Activated CD8-positive, alpha-beta memory T cell treated with anti-CD3 and anti-CD28 coated beads, Interleukin-2, amount 50 U/mL, for 1 hour (primary cell): ENCODE measurements around the gene ACO1.

Source experiments
- DNase-seq: peaks from one replicate; pipeline ENCODE4 v3.0.0-alpha.2; 2020; ENCODE audit errors: extremely low read depth

ACO1 gene

DNA sequence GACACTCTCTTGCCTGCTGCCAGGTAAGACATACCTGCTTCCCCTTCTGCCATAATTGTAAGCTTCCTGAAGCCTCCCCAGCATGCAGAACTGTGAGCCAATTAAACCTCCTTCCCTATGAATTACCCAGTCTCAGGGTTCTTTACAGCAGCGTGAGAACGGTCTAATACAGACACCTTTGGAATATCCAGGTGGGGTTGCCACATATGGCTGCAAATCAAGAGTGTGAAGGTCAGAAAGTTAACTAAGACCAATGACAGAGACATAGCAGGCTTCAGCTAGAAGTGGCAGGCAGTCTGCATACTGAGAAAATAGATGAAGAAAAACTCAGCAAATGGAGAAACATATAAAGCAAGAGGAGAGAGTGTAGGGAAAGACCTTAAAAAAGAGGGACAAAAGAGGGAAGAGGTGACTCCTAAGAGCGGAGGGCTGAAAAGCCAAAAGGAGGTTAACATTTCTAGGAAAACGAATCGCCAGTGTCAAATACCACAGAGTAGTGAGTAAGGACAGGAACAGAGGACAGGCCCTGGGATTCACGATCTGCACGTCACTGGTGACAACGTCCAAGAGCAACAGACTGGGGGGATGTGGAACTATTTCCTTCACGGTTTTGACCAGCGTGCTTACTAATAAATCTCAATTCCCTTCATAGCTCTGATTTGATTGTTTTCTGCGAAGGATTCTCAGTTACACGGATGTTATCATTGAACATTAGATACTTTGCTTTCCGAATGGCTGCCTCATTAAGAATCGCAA, 1.7 kb upstream of the ACO1 start:
- no peak for DNase-seq

DNA sequence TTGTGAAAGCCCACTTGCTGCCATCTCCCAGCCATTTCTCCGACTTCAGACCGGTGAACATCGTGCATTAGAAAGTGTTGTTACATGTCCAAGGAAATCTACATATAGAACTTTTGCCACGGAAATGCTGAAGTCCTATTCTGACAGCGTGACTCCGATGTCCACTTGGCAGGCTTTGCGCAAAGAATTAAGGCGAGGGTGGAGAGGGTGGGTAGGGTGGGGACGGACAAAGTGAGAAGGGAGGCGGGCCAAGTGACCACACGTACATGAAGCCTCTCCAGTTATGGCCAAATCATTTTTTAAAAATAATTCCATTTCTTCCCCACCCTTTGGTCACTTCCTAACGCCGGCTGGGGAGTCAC, 460 bp upstream of the ACO1 start:
- DNase-seq = no peak

DNA sequence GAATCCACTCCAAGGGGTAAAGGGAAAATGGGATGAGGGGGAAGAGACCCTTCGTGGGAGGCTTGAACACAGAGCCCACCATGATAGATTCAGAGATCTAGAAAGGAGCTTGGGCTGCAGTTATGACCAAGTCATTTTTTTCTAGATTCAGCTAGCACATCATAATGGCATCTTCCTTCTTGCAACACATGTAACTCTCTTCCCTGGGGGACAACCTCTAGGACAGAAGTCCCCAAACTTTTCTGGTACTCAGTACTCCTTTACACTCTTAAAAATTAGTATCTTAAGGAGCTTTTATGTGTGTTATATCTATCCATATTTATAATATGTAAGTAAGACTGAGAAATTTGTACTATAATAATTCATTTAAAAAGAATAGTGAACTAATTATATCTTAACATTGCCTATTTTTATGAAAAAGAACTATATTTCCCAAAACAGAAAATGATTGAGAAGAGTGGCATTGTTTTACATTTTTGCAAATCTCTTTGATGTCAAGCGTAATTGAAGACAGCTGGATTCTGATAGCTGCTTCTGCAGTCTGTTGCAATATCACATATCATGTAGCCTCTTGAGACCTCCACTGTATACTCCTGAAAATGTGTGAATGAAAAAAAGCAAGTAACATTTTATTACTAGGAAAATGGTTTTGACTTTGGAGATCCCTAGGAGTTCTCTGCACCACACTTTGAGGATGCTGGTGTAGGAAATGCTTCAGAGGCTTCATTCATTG, 875 bp downstream of the ACO1 start:
- DNase-seq = no peak

DNA sequence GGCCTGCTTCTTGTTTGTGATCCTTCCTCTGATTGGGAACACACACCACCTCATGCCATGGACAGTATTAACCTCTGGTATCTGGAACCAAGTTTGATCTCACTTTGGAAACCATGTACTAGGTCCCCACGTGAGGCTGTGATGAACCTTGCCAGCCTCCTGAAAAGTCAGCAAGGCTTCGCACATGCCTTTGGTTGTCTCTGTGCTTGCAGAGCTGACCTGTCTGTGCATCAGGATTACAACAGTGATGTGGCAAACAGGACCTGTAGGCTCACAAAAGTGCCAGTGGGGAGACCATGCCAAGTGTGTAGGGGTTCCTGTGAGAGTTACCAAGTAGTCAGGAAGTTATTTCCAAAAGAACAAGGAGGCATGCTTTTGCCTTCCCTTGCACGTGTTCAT, 1.4 kb downstream of the ACO1 start:
- no peak for DNase-seq

DNA sequence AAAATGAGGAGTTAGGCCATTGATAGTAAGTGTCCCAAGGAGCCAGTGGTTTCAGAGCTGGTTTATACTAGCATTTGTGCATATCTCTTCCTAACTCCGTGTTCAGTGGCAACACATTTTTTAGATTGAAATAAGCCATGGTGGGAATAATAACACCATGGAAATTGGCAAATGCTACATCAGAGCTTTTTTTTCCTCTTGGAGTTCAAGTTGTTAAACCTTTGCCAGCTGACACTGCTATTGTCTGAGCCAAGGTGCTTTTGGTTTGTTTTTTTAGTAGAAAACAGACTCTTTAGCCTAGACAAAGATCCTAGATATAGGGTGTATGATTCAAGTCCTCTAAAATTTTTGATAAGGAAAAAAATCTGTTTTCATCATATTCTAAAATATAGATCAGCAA, 2.8 kb downstream of the ACO1 start:
- no peak for DNase-seq

DNA sequence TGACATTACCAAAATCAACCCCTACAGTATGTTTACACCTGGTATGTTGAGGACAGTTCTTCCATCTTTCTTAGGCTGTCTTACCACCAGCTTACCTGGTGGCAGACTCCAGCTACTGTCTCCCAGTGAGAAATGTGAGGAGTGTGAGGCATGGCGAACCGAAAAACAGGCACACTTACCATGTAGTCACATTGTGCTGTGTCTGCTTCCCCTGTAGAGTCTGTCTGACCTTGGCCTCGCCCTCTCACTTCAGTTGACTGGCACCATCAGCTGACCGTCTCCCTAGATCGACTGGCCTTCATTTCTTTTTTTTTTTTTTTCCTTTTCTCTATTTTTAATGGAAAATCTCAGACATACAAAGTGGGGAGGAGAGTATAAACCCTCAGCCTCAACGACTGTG, 4.9 kb downstream of the ACO1 start:
- no peak for DNase-seq

DNA sequence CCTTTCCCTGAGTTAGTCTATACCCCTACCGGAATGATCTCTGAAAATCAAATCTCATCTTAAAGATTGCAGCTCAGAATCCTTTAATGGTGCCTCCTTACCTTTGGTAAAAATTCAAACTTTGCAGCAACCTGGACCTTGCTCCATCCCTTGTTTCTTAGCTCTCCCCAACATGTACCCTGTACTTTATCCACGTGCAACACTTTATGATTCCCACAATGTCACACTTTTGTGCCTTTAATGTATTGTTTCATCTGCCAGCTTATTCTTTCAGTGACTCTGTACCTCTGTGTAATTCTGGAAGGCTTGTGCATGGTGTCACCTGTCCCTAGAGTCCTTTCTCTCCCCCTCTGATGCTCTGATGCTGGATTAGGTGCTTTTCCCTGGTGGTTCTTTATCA, 9.5 kb downstream of the ACO1 start:
- DNase-seq = no peak

DNA sequence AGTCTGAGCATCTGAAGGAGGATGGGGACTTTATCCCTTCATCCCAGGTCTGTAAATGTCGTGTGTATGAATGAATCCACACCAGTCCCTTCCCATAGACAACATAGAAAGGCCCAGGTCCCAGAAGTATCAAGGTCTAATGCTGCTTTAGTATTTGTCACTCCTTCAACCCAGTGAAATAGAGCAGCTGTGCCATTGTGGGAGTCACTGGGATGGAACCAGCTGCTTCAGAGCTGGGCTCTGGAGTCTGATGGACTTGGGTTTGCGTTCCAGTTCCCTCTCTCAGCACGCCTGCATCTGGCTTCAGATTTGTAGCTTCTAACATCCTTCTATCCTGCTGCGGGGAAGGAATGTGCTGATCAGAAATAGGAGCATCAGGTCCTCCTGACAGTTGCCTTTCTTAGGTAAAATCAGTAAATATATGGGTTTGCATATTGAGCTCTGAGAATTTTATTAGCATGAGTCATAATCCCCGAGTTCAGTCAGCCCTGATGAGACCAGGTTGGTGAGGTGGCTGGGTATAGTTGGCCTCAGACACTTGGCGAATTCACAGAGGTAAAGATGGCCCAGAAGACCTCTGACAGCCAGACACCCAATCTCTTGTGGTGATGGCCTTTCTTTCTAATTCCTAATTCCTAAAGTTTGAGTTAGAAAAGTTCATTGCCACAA, 10.1 kb downstream of the ACO1 start:
- DNase-seq = no peak

DNA sequence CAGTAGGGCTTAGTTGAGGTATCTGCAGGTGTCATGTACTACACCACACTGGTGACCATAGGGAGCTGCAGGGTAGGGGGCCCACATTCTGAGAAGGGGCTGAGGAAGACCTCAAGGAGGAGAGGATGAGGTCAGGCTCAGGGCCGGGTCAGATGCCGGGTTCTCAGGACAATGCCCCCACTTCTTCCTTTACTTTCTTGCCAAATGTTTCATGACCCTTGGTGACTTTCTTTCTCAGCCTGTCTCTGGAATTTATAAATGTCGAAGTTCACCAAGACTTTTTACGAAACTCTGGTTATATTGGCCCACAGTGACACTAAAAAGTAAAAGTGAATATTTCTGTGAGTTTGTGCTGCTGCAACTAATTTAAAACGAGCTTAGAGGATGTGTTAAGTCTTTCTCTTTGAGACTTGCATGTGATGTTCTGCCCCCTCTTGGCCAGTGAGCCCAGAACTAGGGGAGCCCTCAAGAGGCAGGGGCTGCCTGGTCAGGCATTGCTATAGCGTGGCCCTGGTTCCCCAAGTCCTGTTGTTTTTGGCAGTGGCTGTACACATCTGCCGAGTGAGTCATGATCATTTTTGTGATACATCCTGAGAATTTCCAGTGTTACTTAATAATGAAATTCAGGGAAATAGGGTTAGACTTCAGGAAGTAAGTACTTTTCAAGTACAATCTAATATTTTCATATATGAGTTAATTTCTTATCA, 11.2 kb downstream of the ACO1 start:
- no peak for DNase-seq

DNA sequence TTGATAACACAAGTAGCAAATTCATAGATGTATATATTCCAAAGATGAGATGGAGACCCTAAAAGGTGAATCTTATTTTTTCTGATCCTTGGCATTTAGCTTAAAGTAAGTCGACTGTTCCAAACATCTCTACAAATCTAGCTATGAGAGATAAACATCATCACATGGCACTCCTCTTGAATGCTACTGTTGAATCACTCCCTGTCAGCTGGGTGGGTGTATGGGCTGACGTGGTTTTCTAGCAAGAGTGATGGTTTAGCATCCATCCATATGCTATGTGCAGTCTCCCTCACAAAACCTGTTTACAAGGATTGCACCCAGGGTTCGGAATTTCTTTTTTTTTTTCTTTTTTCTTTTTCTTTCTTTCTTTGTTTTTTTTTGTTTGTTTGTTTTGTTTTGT, 13.8 kb downstream of the ACO1 start:
- DNase-seq = no peak

DNA sequence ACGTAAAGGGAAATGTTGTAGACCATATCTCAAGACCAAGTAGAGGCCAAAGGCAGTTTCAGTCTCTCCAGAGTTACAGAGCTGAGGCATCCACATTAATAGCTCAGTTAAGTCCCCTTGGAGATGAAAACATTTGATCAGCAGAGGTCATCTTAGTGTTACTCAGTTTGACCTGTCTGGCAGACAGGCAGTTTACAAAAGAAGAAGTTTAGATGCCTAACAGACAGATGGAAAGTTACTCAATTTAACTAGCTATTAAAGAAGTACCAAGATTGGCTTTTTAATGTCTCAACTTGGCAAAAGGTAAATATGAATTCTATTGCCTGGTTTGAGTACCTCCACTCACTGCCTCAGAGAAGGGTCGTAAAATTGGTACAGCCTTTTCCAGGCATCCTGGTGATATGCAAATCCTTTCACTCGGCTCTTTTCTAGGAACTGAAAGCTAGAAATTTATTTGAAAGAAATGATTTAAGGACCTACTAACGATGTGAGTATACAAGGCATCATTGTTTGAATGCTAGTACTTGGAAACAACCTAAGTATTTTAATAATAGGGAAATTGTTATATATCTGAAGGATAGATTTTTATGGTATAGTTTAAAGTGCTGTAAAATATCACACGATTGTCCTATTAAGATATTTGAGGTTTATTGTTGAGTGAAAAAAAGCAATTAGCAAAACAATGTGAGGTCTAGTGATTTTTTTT, 14.8 kb downstream of the ACO1 start:
- DNase-seq = no peak

DNA sequence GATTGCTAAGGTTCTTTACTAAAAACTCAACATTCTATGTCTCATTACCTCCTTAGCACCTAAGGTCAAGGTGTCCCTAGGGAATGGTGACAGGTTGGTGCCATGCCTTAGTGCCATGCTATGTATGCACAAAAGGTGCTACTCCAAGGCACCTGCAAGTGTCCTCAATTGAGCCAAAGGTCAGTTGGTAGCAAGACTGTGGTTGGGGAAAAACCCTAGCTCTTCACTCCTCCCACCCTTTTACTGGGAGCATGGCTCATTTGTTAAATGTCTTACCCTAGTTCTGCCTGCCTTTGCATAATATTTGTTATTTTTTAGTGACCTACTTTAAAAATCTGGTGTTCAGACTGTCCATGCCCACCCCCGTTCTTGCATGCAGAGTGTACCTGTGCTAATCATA, 17.0 kb downstream of the ACO1 start:
- no peak for DNase-seq

DNA sequence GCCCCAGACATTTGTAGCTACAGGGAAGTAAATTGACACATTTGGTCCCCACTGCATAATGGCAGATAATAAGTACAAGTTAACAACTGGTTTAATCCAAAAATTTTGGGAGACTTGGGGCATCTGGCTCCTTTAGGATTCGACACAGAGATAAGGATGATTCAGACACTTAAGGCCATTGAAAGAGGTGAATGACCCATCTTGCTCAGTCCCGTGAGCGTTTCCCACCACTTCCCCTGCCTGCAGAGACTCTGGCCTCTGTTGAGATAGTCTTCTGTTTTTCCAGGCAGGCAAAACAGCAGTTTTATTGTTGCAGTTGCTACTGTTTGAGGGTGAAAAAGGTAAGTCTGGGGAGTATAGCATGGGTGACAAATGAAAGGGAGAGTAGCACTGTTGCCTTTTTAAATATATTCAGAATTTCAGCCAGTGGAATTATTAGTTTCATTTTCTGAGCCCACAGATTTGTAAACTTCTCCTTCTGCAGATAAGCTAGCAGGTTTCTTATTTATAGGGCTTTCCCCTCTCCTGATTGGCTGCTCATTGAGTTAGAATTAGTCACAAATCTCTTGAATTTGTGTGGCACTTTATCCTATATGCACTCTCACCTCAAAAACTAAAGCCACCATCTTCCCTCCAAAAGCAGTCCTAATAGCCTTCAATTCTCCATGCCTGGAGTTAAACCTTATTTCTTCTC, 19.3 kb downstream of the ACO1 start:
- DNase-seq = no peak

DNA sequence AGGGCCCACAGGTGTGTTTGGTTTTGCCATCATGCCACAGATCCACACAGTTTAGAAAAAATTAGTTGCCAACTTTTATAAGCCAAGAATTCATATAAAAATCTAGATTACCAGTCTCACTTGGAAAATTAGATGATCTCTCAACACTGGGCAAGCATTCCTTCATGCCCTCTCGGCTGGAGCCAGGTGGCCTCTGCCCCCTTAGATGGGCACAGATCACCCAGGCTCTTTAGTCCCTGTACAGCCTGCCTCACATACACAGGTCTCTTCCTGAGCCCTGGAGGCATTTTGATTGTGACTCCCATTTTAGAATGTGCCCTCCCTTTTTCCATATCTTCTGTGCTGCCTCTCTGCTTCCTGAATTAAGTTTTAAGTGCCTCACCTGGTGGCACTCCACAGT, 20.0 kb downstream of the ACO1 start:
- no peak for DNase-seq

DNA sequence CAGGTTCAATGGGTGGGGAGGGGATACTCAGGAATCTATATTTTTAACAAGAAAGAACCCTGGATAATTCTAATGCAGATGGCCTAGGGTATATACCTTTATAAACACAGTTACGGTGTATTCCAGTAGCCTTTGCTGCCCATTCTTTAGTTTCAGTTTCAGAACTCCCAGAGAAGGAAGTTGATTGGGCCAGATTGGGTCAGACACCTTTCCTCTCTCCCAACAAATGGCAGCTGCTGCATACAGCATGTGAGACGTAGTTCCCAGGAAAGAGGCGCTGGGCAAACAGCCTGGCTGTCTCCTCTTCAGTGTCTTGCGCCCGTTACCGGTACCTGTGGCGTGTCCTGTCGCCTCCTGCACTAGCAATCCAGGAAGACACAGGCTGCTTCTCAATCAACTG, 20.4 kb downstream of the ACO1 start:
- no peak for DNase-seq

DNA sequence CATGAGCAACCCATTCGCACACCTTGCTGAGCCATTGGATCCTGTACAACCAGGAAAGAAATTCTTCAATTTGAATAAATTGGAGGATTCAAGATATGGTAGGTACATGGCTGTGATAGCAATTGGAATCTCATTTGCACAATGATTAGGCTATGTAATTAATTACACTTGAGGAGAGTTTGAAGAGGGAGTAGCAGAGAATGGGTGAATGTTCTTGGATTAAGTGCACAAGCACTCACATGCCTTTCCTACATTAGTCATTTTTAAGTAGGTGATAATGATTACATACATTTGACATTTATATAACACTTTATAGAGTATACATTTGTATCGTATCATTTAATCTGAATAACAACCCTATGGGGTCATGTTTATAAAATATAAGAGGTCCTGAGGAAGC, 21.1 kb downstream of the ACO1 start:
- DNase-seq = no peak

DNA sequence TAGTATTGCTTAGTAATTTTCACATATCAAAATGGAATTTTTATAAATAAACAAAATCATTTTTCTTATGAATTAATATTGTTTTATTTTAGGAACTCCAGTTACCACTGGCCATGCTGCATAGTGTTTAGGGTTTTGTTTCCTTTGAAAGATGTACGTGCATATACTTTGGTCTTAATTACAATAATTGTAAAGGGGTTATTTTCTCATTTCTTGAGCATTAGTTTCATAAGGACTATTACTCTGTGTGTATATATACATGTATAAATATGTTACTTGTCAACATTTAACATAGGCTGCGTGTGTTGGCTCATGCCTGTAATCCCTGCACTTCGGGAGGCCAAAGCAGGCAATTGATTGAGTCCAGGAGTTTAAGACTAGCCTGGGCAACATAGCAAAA, 21.6 kb downstream of the ACO1 start:
- no peak for DNase-seq

DNA sequence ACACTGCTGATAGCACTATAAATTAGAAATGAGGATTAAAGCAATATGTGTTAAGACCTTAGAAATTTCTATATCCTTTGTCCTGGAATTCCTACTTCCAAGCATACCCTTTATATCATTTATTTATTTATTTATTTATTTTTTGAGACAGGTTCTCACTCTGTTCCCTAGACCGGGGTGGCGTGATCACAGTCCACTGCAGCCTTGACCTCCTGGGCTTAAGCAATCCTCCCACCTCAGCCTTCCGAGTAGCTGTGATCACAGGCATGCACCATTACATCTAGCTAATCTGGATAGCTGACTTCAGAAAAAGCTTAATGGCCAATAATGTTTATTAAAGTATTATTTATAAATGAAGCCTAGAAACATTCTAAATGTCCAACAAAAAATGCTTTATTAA, 27.3 kb downstream of the ACO1 start:
- no peak for DNase-seq

DNA sequence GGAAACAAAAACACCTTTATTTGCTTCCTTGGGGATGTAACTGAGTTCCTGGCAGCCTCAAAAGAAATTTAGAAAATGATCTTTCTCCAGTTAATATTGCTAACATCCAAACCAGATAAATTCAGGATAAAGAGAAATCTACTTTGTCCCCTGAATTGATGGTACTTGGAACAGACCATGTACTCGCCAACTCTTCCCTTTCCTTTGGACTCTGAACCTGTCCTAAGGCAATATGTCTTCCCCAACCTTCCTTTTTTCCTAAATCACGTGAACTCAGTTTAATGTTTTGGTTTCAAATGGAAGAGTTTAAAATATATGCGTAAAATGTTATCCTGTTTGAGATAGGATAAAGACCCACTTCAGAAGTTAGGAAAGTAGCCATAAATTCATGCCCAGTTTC, 28.0 kb downstream of the ACO1 start:
- DNase-seq = no peak

DNA sequence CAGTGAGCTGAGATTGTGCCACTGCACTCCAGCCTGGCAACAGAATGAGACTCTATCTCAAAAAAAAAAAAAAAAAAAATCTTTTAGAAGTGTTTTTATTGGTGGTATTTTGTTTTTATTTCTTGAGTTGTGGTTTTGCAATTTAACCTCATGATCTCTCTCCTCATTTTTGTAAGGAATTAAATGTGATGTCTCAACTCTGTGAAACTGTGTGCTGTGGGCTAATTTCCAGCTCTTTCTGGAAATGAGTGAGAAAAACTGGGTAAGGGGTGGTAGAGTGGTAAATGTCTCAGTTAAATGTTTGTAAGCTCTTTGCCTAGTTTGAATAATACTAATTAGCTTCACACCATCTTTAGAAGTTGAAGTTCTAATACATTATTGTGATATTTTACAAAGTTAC, 29.0 kb downstream of the ACO1 start:
- DNase-seq = no peak

DNA sequence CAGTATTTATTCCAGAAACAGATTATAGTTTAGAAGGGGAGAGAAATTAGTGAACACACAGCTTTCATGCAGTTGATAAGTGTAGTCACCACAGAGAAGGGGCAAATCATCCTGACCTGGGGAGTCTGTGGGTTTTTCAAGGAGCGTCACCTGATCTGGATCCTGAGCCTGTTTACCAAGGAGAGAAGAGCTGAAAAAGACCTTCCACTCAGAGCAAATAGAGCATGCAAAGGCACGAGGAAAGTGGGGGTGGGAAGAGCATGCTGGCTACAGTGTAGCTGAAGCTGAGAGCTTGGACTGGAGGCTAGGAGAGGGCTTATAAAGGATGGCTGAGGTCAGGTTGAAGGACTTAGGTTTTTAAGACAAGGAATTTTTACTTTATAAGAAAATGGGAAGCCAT, 30.4 kb downstream of the ACO1 start:
- DNase-seq = no peak
